Uterus (tissue), 4 donors: ENCODE data around the gene POPDC2. TPM values are rescaled to one million over a fixed set of nuclear protein-coding genes. Genes with fewer than 3 reads are reported as not detected.
A peak's percentile ranks its signal among the peaks of the same experiment; 100 is the strongest.

Experiments used
- DNase-seq, 2 donors: peaks; one replicate each; pipeline ENCODE4 v3.0.0-alpha.2; 2019 to 2020
- H3K27ac ChIP-seq, 2 donors: fragments of 200-600 bp; sonication (generic); 1 replicate in 1 of 2; 2 replicates in 1 of 2; pipeline ENCODE4 v1.5.1; 2016 to 2018
- H3K27me3 ChIP-seq, 2 donors: fragments of 200-600 bp; sonication (generic); one replicate each; pipeline ENCODE4 v1.5.1; 2018 to 2019; ENCODE audit warnings: control low read depth in 1 of 2
- H3K36me3 ChIP-seq, 2 donors: fragments of 200-600 bp; sonication (generic); one replicate each; pipeline ENCODE4 v1.5.1; 2019; ENCODE audit warnings: control low read depth in 1 of 2
- H3K4me1 ChIP-seq, 2 donors: fragments of 200-600 bp; sonication (generic); one replicate each; pipeline ENCODE4 v1.5.1; 2018 to 2019; ENCODE audit warnings: control low read depth in 1 of 2
- H3K4me3 ChIP-seq, 2 donors: fragments of 200-600 bp; sonication (generic); 1 replicate in 1 of 2; 2 replicates in 1 of 2; pipeline ENCODE4 v1.5.1; 2018 to 2019; ENCODE audit warnings: mild to moderate bottlenecking in 1 of 2
- H3K9me3 ChIP-seq, 2 donors: fragments of 200-600 bp; sonication (generic); one replicate each; pipeline ENCODE4 v1.5.1; 2019; ENCODE audit warnings: control low read depth in 1 of 2
- POLR2A ChIP-seq, 2 donors: fragments of 450-650 bp; IDR thresholded peaks; one replicate each; pipeline ENCODE4 v1.6.1; 2016; ENCODE audit warnings: antibody characterized with exemption in 2 of 2, mild to moderate bottlenecking in 1 of 2, moderate library complexity in 1 of 2
- intact Hi-C: fragments of 100-400 bp; cut with DNase I; formaldehyde crosslinking; loops from one replicate; pipeline ENCODE4 v1.15.1; 2023; ENCODE audit warnings: low total_unique reads
- total RNA-seq, 4 donors: library from RNA; depleted of rRNA in 3 of 4; stranded (reverse); fragments of >200 nt in 3 of 4; gene quantifications; one replicate each; pipeline versions ENCODE4 v1.1.0 to v1.2.4, GENCODE V29; 2014 to 2023
- TF ChIP-seq, protein P1 (sequence below), 4 experiments: fragments of 200-600 bp in 2 of 4; fragments of 450-650 bp in 2 of 4; sonication (generic) in 2 of 4; IDR thresholded peaks; one replicate each; pipeline ENCODE4 v1.5.1; 2016 to 2019; ENCODE audit warnings: antibody characterized with exemption in 4 of 4, mild to moderate bottlenecking in 2 of 4, moderate library complexity in 1 of 4
- donor health status: DM: yes; HTN: yes; CAD: no.

POPDC2 gene
- total RNA-seq, 4 donors from 2014 or later = 4.9 to 35.3 (median 7.9) TPM

DNA sequence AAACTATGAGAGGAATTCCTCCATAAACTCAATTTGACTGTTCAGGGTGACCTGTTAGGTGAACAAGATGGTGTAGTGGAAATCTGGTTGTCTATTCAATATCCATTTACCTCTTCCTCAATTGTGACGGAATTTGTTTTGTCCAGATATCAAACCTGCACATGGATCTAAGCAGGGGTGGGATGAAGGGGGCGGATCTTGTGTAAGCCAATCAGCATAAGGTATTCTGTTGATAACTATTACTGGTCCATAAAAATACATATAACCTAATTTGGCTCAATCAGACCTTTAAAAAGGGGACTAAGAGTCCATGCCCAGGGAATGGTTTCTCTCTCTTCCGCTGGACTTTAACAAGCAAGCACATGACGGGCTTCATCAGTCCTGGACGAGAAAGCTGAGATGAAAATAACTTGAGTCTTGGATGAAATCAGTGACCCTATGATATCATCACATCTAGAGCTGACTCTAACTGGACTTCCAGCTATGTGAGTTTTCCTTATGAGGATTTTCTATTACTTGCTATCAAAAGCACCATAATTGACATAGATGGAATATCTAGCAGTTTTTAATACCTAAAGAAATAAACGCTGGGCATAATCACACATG is 5.7 kb upstream of the POPDC2 start:
- intact Hi-C loops = no loop called here
- peak overlapping the region; percentile 69 to 71 for H3K27ac ChIP-seq
- no peaks in the 10 kb centered on the region for H3K4me1 ChIP-seq
- H3K4me3 ChIP-seq = no peak overlapping the region
- DNase-seq = no peak
- no peaks in the 10 kb centered on the region for H3K27me3 ChIP-seq
- TF ChIP-seq POLR2A (IDR thresholded peaks at IDR 0.05) = no peak
- TF ChIP-seq, protein P1, sequence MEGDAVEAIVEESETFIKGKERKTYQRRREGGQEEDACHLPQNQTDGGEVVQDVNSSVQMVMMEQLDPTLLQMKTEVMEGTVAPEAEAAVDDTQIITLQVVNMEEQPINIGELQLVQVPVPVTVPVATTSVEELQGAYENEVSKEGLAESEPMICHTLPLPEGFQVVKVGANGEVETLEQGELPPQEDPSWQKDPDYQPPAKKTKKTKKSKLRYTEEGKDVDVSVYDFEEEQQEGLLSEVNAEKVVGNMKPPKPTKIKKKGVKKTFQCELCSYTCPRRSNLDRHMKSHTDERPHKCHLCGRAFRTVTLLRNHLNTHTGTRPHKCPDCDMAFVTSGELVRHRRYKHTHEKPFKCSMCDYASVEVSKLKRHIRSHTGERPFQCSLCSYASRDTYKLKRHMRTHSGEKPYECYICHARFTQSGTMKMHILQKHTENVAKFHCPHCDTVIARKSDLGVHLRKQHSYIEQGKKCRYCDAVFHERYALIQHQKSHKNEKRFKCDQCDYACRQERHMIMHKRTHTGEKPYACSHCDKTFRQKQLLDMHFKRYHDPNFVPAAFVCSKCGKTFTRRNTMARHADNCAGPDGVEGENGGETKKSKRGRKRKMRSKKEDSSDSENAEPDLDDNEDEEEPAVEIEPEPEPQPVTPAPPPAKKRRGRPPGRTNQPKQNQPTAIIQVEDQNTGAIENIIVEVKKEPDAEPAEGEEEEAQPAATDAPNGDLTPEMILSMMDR (IDR thresholded peaks at IDR 0.05) = no peak
- no peaks in the 10 kb centered on the region for H3K36me3 ChIP-seq
- no peaks in the 10 kb centered on the region for H3K9me3 ChIP-seq

DNA sequence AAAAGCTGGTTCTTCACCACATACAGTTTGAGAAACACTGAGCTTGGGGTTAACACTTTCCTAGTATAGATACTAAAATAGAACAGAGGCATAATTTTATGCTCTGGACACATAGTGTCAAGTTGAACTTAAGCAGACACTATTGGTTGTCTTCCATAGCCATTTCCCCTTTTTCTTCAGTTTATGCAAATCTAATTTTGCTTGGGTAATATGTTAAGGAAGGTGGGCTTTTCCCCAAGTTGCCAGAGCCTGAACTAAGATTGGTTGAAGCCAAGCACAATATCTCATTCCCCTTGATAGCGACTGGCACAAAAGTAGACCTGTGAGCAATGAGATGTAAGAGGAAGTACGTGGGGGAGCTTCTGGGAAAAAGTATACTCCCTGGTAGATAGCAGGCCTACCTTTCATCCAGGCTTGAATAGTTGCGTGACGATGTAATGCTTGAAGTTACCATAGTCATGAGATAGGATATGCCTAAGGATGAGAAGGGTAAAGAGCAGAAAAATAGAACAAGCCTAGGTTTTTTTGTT is 4.5 kb upstream of the POPDC2 start:
- H3K36me3 ChIP-seq = no peaks in the 10 kb centered on the region
- TF ChIP-seq, protein P1 (IDR thresholded peaks at IDR 0.05) = no peak
- no peak for TF ChIP-seq POLR2A (IDR thresholded peaks at IDR 0.05)
- intact Hi-C loops = no loop called here
- H3K4me3 ChIP-seq = no peak overlapping the region
- peak overlapping the region; percentile 69 to 71 for H3K27ac ChIP-seq
- DNase-seq = no peak
- no peaks in the 10 kb centered on the region for H3K4me1 ChIP-seq
- H3K9me3 ChIP-seq = no peaks in the 10 kb centered on the region
- H3K27me3 ChIP-seq = no peaks in the 10 kb centered on the region

DNA sequence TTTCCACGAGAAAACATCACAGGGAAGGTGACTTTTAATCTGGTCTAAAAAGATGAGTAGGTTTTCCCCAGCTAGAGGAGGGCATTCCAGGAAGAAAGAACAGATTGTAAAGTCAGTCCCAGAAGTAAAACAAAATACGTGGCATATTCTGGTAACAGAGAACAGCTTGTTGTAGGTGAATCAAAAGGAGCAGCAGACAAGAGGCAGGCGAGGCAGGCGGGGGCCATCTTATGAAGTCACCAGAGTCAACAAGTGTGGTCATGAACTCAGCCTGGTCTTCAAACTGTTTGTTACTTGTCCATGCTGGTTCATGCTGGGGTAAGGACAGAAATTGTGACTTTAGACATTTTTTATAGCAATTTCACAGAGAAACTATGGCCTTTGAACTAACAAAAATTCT is 4.0 kb upstream of the POPDC2 start:
- no peaks in the 10 kb centered on the region for H3K4me1 ChIP-seq
- TF ChIP-seq, protein P1 (IDR thresholded peaks at IDR 0.05) = no peak
- no peak for TF ChIP-seq POLR2A (IDR thresholded peaks at IDR 0.05)

DNA sequence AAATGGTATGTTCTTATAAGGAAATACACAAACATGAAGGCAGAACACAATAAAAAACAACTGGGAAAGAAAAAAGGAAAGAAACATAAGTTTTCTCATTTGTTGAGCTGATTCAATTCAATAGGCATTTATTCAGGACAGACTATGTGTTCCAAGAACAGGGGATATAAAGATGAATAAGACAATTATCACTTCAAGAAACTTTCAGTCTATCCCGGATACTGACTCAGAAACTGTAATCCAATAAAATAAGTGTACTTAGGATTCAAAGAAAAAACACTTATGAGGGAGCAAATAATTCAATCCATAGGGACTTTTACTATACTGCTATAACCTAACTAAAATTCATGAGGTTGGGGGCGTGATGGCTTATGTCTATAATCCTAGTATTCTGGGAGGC is 3.5 kb upstream of the POPDC2 start:
- Histone ChIP-seq H3K4me1 (no peaks in the 10 kb centered on the region), H3K27me3 (no peaks in the 10 kb centered on the region), H3K36me3 (no peaks in the 10 kb centered on the region), H3K9me3 (no peaks in the 10 kb centered on the region), H3K27ac (peak overlapping the region; percentile 69 to 71), H3K4me3 (no peak overlapping the region)
- intact Hi-C loops = no loop called here
- TF ChIP-seq POLR2A (IDR thresholded peaks at IDR 0.05) = no peak
- TF ChIP-seq, protein P1 (IDR thresholded peaks at IDR 0.05) = no peak
- no peak for DNase-seq

More for the DNA sequence above, 4.0 kb upstream of the POPDC2 start:
- H3K36me3 ChIP-seq = no peaks in the 10 kb centered on the region
- intact Hi-C loops = no loop called here
- no peak for DNase-seq
- H3K27me3 ChIP-seq = no peaks in the 10 kb centered on the region
- H3K9me3 ChIP-seq = no peaks in the 10 kb centered on the region
- no peak overlapping the region for H3K4me3 ChIP-seq
- H3K27ac ChIP-seq = peak overlapping the region; percentile 69 to 71

DNA sequence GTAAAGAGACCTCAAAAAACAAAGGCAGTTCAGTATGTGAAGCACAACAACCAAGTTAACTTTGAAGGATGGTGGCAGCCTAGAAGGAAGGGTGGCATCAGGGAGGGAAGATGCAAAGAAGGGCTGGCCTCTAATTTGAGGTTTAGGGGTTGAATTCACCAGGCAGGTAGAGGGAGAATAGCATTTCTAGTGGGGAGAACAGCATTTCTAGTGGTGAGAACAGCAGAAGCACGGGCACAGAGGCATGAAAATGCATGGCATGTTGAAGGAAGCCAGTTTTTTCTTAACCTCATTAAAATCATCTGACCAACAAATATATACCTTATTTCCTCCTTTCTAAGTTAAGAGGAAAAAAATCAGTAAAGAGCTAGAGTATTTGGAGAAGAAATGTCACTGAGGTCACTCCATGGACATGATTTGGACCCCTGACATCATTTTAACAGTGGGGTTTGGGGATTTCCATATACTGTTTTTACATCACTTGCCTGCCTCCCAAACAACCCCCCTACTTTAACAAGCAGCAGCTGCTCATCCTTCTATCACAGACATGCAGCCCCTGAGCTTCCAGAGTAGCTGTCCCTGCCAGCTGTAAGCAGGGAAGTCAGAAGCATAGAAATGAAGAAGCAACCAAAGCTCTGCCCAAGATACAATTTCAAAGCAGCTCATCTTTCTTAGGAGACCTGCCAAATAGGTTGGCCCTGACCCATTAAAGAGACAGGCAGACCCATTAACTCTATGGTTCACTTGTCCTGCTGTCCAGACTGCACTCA is 2.4 kb upstream of the POPDC2 start:
- Histone ChIP-seq H3K27me3 (no peaks in the 10 kb centered on the region), H3K36me3 (no peaks in the 10 kb centered on the region), H3K4me3 (no peak overlapping the region), H3K4me1 (no peaks in the 10 kb centered on the region), H3K27ac (peak overlapping the region; percentile 69 to 71), H3K9me3 (no peaks in the 10 kb centered on the region)
- intact Hi-C loops = no loop called here
- TF ChIP-seq POLR2A (IDR thresholded peaks at IDR 0.05) = no peak
- TF ChIP-seq, protein P1 (IDR thresholded peaks at IDR 0.05) = no peak
- DNase-seq = no peak
